SU-DHL-6 (cell line): Measurements from ENCODE around the gene RGS6.

Experiments
- H2AFZ ChIP-seq: fragments of 200-600 bp; sonication (generic); 2 replicates; pipeline ENCODE4 v1.6.1; 2014; ENCODE audit warnings: low read depth, mild to moderate bottlenecking, moderate library complexity, mixed read lengths, antibody characterized with exemption, low read length; ENCODE audit not compliant: severe bottlenecking
- H3F3A ChIP-seq: fragments of 200-600 bp; shearing (Covaris generic); 2 replicates; pipeline ENCODE4 v1.6.0; 2016; ENCODE audit warnings: antibody characterized with exemption, mild to moderate bottlenecking; ENCODE audit not compliant: insufficient read depth
- H3K27ac ChIP-seq: fragments of 200-600 bp; sonication (generic); 2 replicates; pipeline ENCODE4 v1.5.1; 2016; ENCODE audit warnings: low read depth, mild to moderate bottlenecking, low read length, moderate library complexity, mixed read lengths
- H3K27me3 ChIP-seq: fragments of 200-600 bp; sonication (generic), shearing (Covaris generic); 2 replicates; pipeline ENCODE4 v1.6.0; 2014; ENCODE audit warnings: mild to moderate bottlenecking, low read length
- H3K36me3 ChIP-seq: fragments of 200-600 bp; sonication (generic); 2 replicates; pipeline ENCODE4 v1.6.1; 2014; ENCODE audit warnings: mild to moderate bottlenecking, low read length, mixed read lengths
- H3K4me2 ChIP-seq: fragments of 300-600, 200-600 bp; shearing (Covaris generic), sonication (generic); 2 replicates; pipeline ENCODE4 v1.6.0; 2014; ENCODE audit warnings: low read length, low read depth, mild to moderate bottlenecking; ENCODE audit not compliant: poor library complexity, severe bottlenecking
- H3K4me3 ChIP-seq: fragments of 200-600 bp; sonication (generic); 2 replicates; pipeline ENCODE4 v1.5.1; 2014; ENCODE audit warnings: antibody characterized with exemption, low read length, mild to moderate bottlenecking, mixed read lengths; ENCODE audit not compliant: insufficient read depth, poor library complexity, severe bottlenecking
- H3K79me2 ChIP-seq: fragments of 200-600 bp; sonication (generic); 2 replicates; pipeline ENCODE4 v1.6.1; 2014; ENCODE audit warnings: mild to moderate bottlenecking, low read length, moderate library complexity; ENCODE audit not compliant: insufficient read depth
- H3K9ac ChIP-seq: fragments of 200-600 bp; sonication (generic); 2 replicates; pipeline ENCODE4 v1.7.0; 2014; ENCODE audit warnings: mild to moderate bottlenecking, low read length
- H3K9me2 ChIP-seq: fragments of 200-600 bp; sonication (generic); replicated peaks from 2 replicates; pipeline ENCODE4 v1.6.1; 2014; ENCODE audit warnings: low read length; ENCODE audit not compliant: insufficient read depth
- H3K9me3 ChIP-seq: fragments of 200-600 bp; sonication (generic); 2 replicates; pipeline ENCODE4 v1.6.1; 2014; ENCODE audit warnings: low read length, mixed read lengths; ENCODE audit not compliant: insufficient read depth
- H4K20me1 ChIP-seq: fragments of 200-600 bp; sonication (generic); 2 replicates; pipeline ENCODE4 v1.6.1; 2014; ENCODE audit warnings: low read depth, mild to moderate bottlenecking, antibody characterized with exemption, low read length, moderate library complexity, mixed read lengths
- EZH2phosphoT487 ChIP-seq: fragments of 200-600 bp; sonication (generic), shearing (Covaris generic); conservative IDR thresholded peaks from 2 replicates; pipeline ENCODE4 v1.6.1; 2018; ENCODE audit warnings: mild to moderate bottlenecking, antibody characterized with exemption, low read length, moderate library complexity, mixed read lengths
- TF ChIP-seq, protein P1 (sequence below): fragments of 200-600 bp; sonication (generic); IDR thresholded peaks from one replicate; pipeline ENCODE4 v1.5.1; 2017; ENCODE audit warnings: antibody characterized with exemption, mild to moderate bottlenecking, low read length, moderate library complexity; ENCODE audit not compliant: insufficient read depth, poor library complexity, severe bottlenecking

Gene RGS6

DNA sequence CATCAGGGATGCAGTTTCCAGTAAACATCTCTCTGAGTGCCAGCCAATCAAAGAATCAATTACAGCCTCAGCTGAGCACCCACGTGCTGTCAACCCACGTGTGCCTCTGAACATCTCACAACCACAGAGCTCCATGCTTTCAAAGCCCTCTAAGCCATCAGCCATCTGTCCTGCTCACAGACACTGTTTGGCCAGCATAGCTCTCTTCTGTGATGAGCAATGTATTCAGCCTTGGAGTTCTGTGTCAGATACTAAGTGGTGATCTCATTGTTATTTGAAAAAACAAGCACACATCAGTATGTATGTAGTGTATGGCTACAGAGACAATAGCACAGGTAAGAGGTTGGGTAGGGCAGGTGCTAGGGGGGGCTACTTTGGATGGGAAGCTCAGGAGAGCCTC is 94.3 kb downstream of the RGS6 start:
- no peak overlapping the region for H3K4me2 ChIP-seq
- no peaks in the 10 kb centered on the region for H3K79me2 ChIP-seq
- no peak overlapping the region for H2AFZ ChIP-seq
- TF ChIP-seq, protein P1, sequence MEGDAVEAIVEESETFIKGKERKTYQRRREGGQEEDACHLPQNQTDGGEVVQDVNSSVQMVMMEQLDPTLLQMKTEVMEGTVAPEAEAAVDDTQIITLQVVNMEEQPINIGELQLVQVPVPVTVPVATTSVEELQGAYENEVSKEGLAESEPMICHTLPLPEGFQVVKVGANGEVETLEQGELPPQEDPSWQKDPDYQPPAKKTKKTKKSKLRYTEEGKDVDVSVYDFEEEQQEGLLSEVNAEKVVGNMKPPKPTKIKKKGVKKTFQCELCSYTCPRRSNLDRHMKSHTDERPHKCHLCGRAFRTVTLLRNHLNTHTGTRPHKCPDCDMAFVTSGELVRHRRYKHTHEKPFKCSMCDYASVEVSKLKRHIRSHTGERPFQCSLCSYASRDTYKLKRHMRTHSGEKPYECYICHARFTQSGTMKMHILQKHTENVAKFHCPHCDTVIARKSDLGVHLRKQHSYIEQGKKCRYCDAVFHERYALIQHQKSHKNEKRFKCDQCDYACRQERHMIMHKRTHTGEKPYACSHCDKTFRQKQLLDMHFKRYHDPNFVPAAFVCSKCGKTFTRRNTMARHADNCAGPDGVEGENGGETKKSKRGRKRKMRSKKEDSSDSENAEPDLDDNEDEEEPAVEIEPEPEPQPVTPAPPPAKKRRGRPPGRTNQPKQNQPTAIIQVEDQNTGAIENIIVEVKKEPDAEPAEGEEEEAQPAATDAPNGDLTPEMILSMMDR = no peak
- no peak for TF ChIP-seq EZH2phosphoT487
- H3K27me3 ChIP-seq = no peaks in the 10 kb centered on the region
- no peaks in the 10 kb centered on the region for H3K9me2 ChIP-seq
- no peaks in the 10 kb centered on the region for H3K9me3 ChIP-seq
- no peaks in the 10 kb centered on the region for H4K20me1 ChIP-seq
- no peak overlapping the region for H3K9ac ChIP-seq
- no peaks in the 10 kb centered on the region for H3K36me3 ChIP-seq
- no peak overlapping the region for H3K4me3 ChIP-seq
- H3K27ac ChIP-seq = no peak overlapping the region
- H3F3A ChIP-seq = no peaks in the 10 kb centered on the region

- Histone ChIP-seq H3F3A (no peaks in the 10 kb centered on the region), H3K79me2 (no peaks in the 10 kb centered on the region), H3K27ac (no peak overlapping the region), H3K9me3 (no peaks in the 10 kb centered on the region), H3K9me2 (no peaks in the 10 kb centered on the region), H4K20me1 (no peaks in the 10 kb centered on the region), H3K27me3 (no peaks in the 10 kb centered on the region), H3K36me3 (no peaks in the 10 kb centered on the region), H2AFZ (no peak overlapping the region), H3K4me3 (no peak overlapping the region), H3K4me2 (no peak overlapping the region), H3K9ac (no peak overlapping the region)
- TF ChIP-seq, protein P1 = no peak
- no peak for TF ChIP-seq EZH2phosphoT487
These were observed 94.8 kb downstream of the RGS6 start for GRCh38 chr14:72027061-72027460.

- H3K79me2 ChIP-seq = no peaks in the 10 kb centered on the region
- no peak overlapping the region for H3K9ac ChIP-seq
- TF ChIP-seq, protein P1 = no peak
- no peak for TF ChIP-seq EZH2phosphoT487
- H3K27me3 ChIP-seq = no peaks in the 10 kb centered on the region
- no peaks in the 10 kb centered on the region for H4K20me1 ChIP-seq
- no peaks in the 10 kb centered on the region for H3K9me3 ChIP-seq
- H2AFZ ChIP-seq = no peak overlapping the region
- H3K27ac ChIP-seq = no peak overlapping the region
- H3F3A ChIP-seq = no peaks in the 10 kb centered on the region
- H3K9me2 ChIP-seq = no peaks in the 10 kb centered on the region
- H3K4me3 ChIP-seq = no peak overlapping the region
- H3K4me2 ChIP-seq = no peak overlapping the region
- H3K36me3 ChIP-seq = no peaks in the 10 kb centered on the region
These were observed 101.1 kb downstream of the RGS6 start for GRCh38 chr14:72033365-72033764.

GRCh38 chr14:72040528-72040927 is 108.3 kb downstream of the RGS6 start:
- Histone ChIP-seq H3K4me3 (no peak overlapping the region), H3K36me3 (no peaks in the 10 kb centered on the region), H3K27ac (no peak overlapping the region), H2AFZ (no peak overlapping the region), H3K9me2 (no peaks in the 10 kb centered on the region; the same call in 1 of the 2 replicates), H3K27me3 (no peaks in the 10 kb centered on the region), H3K4me2 (no peak overlapping the region), H3K9ac (no peak overlapping the region), H3F3A (no peaks in the 10 kb centered on the region), H3K9me3 (no peaks in the 10 kb centered on the region), H3K79me2 (no peaks in the 10 kb centered on the region), H4K20me1 (no peaks in the 10 kb centered on the region)
- TF ChIP-seq EZH2phosphoT487 = no peak
- TF ChIP-seq, protein P1 = no peak
